GM18520 (cell line): ENCODE measurements around the gene NDRG3.
"Not testable (repeated sequence)": the region's sequence is repeated elsewhere in the genome, so short reads cannot be mapped to it uniquely, and the experiment has no call there.

ENCODE experiments used
- ATAC-seq: cut with Tn5 transposase; IDR thresholded peaks from one replicate; pipeline ENCODE4 v1.9.1; 2021; ENCODE audit not compliant: unreplicated experiment

The NDRG3 gene

DNA sequence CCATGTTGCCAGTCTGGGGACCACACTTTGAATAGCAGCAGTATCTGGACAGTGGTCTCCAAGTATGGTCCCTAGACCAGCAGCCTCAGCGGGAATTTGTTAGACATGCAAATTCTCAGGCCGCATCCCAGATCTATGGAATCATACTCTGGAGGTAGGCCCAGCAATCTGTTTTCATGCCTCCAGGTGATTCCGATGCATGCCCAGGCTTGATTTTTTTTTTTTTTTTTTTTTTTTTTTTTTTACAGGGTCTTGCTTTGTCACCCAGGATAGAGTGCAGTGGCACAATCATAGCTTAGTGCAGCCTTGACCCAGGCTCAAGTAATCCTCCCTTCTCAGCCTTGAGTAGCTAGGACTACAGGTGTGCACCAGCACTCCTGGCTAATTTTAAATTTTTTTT lies 99.2 kb downstream of the NDRG3 start:
- ATAC-seq: no peak

DNA sequence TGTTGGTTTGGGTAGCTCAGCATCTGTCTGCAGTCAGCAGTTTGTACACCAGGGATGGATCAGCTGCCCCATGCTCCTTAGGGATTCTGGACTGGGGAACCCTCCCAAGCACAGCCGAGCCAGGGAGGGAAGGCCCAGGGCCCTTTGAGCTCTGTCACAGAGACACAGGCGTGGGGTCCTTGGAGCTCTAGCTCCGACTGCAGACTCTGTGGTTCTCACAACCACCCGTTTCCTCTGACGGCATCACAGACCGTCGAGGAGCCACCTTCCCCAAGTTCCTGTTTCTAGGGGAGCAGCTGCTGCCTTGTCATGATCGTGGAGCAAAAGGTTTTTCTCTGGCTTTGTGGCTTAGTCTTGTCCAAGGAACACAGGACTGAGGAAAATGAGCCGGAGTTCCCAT lies 99.9 kb downstream of the NDRG3 start, which contains the start of gene SLA2:
Gene SLA2, minus strand, starts transcription at position 199 of the 400 bp plus-strand sequence. CDS start 4,861 bp downstream, outside the sequence.
- no peak for ATAC-seq

DNA sequence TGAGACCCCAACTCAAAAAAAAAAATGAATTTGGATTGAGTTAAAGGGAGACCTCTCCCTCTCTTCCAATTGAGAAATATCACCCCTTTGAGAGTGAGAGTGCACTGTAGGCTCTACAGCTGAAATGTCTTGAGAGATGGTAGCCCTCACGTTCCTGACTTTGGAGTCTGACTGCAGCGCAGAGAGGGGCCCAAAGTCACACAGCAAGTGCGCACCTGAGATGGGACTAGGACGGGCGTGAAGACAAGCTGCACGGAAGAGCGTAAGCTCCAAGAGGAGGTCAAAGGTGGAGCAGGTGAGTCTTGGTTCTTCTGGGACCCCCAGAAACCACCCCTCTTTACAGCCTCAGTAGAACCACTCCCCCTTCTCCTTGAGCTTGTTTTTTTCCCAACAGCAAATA lies 100.5 kb downstream of the NDRG3 start:
- no peak for ATAC-seq

DNA sequence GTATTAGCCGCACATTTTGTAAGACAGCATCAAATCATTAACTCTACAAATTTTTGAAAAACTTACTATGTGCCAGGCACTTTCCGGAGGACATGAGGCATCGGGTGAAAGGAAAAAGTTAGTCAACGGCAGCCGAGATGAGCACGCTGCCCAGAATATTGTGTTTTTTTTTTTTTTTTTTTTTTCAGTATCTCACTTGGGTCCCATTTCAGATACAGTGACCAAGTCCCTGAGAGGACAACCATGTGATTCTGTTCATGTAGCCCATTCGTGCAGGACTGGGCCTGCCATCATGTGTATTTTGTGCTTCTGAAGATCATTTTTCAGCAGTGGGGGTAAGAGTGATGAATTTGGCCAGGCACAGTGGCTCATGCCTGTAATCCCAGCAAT lies 101.2 kb downstream of the NDRG3 start:
- no peak for ATAC-seq

- ATAC-seq: no peak
Observed at GRCh38 chr20:36644032-36644705, 101.7 kb downstream of the NDRG3 start.

DNA sequence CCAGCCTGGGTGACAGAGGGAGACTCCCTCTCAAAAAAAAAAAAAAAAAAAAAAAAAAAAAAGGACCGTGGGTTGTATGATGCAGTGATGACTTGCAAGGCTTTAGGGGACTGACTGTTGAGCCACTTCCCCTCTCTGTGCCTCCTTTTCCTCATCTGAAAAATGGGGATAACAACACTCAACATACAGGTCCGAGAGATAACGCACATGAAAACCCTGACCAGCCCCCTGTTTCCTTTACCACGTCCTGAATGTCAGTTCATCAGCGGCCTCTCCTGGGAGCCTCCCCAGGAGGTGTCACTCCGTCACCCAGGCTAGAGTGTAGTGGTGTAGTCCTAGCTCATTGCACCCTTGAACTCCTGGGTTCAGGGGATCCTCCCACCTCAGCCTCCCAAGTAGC lies 103.8 kb downstream of the NDRG3 start:
- ATAC-seq: no peak

DNA sequence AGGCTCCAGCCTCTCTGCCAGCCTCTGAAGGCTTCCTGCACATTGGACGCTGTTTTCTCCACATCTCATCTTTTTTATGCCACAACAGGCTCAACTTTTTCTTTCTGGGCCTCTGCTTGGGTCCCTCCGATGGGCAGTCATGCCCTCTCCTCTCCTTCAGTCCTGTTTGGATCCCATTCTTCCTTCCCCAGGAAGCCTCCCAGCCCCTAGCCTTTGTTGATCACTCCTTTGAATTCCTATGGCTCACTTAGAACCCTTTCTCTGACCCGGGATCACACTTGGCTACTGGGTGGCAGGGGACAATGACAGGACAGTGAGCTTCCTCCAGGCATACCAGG lies 104.4 kb downstream of the NDRG3 start:
- ATAC-seq: no peak

DNA sequence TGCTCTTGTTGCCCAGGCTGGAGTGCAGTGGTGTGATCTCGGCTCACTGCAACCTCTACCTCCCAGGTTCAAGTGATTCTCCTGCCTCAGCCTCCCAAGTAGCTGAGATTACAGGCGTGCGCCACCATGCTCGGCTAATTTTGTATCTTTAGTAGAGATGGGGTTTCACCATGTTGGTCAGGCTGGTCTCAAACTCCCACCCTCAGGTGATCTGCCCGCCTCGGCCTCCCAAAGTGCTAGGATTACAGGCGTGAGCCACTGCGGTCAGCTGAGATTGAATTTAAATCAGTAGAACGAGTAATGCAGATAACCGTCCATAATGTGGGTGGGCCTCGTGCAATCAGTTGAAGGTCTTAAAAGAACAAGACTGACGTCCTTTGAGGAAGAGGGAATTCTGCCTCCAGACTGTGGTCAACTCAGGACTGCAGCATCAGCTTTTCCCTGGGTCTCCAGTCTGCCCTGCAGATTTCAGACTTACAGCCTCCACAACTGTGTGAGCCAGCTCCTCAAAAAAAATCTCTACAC lies 107.0 kb downstream of the NDRG3 start:
- ATAC-seq: not testable (repeated sequence)

GRCh38 chr20:36634342-36634741 lies 111.5 kb downstream of the NDRG3 start:
- ATAC-seq: no peak

DNA sequence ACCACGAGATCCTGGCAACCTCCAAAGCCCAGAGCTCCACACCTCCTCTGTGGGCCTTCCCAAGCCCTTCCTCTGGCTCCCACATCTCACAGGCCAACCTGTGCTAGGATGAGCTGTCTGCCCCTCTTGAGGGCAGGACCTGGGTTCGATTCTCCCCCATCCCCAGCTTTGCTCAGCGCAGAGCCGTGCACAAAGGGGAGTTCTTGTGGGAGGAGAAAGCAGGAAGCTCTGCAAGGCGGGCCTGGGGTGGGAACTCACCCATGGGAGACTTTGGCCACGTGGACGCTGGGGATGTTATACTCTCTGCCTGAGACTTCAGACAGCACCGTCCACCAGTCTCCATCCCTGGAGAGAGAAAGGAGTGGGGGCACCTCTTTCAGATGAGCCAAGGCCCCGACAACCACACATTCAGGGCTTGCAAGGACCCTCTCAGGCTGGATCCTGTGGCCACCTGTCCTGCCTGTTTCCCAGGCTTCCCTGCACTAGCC lies 112.6 kb downstream of the NDRG3 start:
- ATAC-seq: no peak

- ATAC-seq: no peak
Observed at GRCh38 chr20:36632487-36633284, 113.2 kb downstream of the NDRG3 start.

DNA sequence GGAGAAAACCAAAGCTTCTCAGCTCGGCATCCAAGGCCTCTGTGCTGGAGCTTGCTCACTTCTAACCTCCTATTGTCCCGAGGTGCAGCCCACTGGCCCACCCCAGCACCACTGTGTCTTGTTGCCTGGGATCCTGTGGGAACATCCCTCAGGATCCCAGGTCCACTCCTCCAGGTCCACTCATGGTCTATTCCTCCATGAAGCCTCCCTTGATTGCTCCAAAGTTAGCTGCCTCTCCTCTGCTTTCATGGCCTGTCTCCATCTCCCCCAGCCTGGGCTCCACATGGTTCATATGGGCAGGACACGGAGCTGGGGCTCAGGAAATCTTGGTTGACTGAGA lies 113.8 kb downstream of the NDRG3 start:
- no peak for ATAC-seq

- ATAC-seq: no peak
Observed at GRCh38 chr20:36631646-36632045, 114.2 kb downstream of the NDRG3 start.

GRCh38 chr20:36629719-36630681 lies 115.9 kb downstream of the NDRG3 start:
- ATAC-seq: no peak

DNA sequence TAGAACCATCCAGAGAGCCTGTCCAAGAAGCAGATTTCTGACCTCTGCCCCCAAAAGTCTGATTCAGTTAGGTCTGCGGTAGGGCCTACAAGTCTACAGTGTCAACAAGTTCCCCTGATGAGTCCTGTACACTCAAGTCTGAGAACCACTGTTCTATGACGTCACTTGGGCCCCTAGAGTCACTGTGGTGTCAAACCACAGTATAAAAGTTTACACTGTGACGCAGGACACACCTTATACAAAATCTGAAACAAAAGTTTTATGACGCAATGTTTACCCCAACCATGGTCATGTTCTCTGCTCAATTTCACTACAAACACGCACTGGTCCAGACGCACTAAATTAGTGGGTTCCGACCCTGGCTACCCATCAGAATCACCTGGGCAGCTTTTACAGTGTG lies 117.8 kb downstream of the NDRG3 start:
- no peak for ATAC-seq

GRCh38 chr20:36624944-36625324 lies 121.0 kb downstream of the NDRG3 start:
- ATAC-seq: no peak

DNA sequence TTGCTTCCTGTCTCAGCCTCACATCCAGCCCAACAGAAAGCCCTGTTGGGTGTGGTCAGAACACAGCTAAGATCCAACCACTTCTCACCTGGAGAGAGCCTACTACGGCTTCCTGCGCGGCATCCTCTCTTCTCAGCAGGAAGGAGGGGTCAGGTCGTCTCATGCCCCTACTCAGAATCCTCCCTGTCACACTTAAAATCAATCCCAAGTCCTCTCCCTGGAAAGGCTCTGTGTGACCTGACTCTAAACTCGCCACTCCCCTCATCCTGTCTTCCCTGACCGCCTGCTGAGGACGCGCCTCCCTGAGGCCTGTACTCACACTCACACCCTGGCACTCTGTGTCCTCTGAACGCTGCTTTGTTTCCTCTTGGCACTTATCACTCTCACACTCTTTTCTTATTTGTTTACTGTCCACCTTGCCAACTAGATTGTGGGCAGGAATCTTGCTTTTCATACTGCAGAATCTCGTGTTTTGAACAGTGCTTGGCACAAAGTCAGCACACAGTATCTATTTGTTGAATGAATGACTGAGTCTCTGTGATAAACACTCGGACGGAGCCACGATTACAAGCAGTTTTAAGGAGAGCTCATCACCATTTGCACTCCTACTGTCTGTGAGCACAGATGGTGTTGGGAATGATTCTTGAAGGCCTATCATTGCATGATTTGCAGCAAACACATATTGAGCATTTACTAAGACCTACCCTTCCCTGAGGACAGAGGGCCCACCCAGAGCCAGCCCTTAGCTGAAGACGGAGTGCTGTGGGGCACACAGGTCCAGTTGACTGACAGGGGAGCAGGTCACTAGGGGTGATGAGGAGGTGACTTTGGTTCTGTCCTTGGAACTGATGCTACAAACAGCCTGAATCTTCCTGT lies 121.6 kb downstream of the NDRG3 start:
- no peak for ATAC-seq

- ATAC-seq: no peak
Observed at GRCh38 chr20:36623444-36623843, 122.4 kb downstream of the NDRG3 start.

DNA sequence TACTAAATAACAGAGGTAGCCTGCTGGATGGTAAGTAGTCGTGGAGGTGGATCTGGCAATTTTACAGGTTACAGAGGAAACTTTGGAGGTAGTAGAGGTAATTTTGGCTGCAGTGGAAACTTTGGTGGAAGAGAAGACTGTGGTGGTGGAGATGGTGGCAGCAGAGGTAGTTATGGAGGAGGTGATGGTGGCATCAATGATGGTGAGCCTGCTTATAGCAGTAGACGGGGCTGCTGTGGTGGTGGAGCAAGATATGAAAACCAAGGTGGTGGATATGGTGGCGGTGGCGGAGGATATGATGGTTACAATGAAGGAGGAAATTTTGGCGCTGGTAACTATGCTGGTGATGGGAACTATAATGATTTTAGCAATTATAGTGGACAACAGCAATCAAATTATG lies 125.0 kb downstream of the NDRG3 start:
- ATAC-seq: no peak
